SJSA1 (cell line): ENCODE results near the gene GHITM. TPM values are rescaled to one million over a fixed set of nuclear protein-coding genes. Genes with fewer than 3 reads are reported as not detected.
"Not testable (repeated sequence)": the region's sequence is repeated elsewhere in the genome, so short reads cannot be mapped to it uniquely, and the experiment has no call there.

Source experiments
- DNase-seq, 2 experiments: peaks; one replicate each; pipeline ENCODE4 v3.0.0-alpha.2; 2015 to 2020; ENCODE audit warnings: low spot score in 2 of 2, low read depth in 1 of 2
- H3K27ac ChIP-seq: fragments of 250-450 bp; sonication (Bioruptor Pico); 2 replicates; pipeline ENCODE4 v1.5.1; 2020; ENCODE audit warnings: mild to moderate bottlenecking, moderate library complexity
- H3K27me3 ChIP-seq: fragments of 250-450 bp; sonication (Bioruptor Pico); replicated peaks from 2 replicates; pipeline ENCODE4 v1.5.1; 2020; ENCODE audit warnings: mild to moderate bottlenecking, moderate library complexity
- H3K36me3 ChIP-seq: fragments of 250-450 bp; sonication (Bioruptor Pico); 2 replicates; pipeline ENCODE4 v1.5.1; 2020; ENCODE audit warnings: mild to moderate bottlenecking
- H3K4me1 ChIP-seq: fragments of 250-450 bp; sonication (Bioruptor Pico); replicated peaks from 2 replicates; pipeline ENCODE4 v1.6.1; 2021; ENCODE audit warnings: mild to moderate bottlenecking
- H3K4me3 ChIP-seq: fragments of 250-450 bp; sonication (Bioruptor Pico); 2 replicates; pipeline ENCODE4 v1.5.1; 2020; ENCODE audit warnings: mild to moderate bottlenecking
- H3K9me3 ChIP-seq: fragments of 250-450 bp; sonication (Bioruptor Pico); replicated peaks from 2 replicates; pipeline ENCODE4 v1.5.1; 2020; ENCODE audit warnings: mild to moderate bottlenecking
- total RNA-seq: library from RNA; depleted of rRNA; stranded (reverse); fragments of >200 nt; shearing (Covaris generic); gene quantifications from 2 replicates; pipeline ENCODE4 v1.2.3, GENCODE V29; 2014; rRNA removed

The GHITM gene, protein sequence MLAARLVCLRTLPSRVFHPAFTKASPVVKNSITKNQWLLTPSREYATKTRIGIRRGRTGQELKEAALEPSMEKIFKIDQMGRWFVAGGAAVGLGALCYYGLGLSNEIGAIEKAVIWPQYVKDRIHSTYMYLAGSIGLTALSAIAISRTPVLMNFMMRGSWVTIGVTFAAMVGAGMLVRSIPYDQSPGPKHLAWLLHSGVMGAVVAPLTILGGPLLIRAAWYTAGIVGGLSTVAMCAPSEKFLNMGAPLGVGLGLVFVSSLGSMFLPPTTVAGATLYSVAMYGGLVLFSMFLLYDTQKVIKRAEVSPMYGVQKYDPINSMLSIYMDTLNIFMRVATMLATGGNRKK
- total RNA-seq, result 221 and 295 TPM in 2 replicates

DNA sequence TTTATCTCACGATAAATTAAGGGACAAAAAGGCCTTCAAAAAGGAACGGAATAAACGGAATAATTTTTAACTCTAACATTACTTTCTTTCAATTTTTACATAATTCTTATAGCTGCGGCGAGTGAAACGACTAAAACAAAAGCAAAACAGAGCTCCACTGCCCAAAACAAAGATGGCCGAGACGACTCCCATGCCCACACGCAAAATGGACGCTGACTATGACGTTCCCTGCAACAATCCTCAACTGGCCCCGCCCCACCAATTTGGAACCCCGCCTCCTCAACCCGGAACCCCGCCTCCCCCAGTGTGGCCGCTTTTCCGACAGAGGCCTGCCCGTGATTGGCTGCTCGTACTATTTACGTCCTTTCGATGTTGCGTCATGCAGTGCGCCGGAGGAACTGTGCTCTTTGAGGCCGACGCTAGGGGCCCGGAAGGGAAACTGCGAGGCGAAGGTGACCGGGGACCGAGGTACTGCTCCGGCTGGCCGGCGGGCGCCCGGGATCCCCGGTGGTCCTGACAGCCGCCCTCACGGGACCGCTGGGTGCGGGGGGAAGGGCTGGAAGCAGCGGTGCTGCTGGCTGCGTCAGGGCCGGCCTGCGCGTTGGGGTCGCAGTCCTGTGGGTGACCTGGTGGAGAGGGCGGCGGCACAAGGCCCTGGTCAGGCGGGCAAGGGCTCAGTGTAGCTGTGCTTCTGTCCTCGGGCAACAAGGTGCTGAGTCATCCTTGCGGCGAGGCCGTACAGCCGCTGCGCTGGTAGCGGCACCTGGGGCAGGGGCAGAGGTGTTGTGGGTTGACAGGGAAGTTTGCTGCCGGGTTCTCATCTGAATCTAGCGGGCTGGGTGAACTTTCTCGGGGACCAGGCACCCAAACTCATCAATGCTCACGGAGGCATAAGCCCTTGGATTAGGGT, at the start of gene GHITM:
GHITM (plus strand) TSS at position 384 of the 910 bp plus-strand sequence. CDS start 1,992 bp downstream, outside the sequence.
- Histone ChIP-seq H3K4me3 (peak within 1 kb of the TSS; percentile 93), H3K36me3 (peaks cover 42% of the 10 kb centered on the region), H3K4me1 (peaks cover 12% of the 10 kb centered on the region), H3K27ac (peak within 1 kb of the TSS; percentile 92), H3K27me3 (no peaks in the 10 kb centered on the region), H3K9me3 (no peaks in the 10 kb centered on the region)
- DNase-seq, result peak; percentile 95 to 99

DNA sequence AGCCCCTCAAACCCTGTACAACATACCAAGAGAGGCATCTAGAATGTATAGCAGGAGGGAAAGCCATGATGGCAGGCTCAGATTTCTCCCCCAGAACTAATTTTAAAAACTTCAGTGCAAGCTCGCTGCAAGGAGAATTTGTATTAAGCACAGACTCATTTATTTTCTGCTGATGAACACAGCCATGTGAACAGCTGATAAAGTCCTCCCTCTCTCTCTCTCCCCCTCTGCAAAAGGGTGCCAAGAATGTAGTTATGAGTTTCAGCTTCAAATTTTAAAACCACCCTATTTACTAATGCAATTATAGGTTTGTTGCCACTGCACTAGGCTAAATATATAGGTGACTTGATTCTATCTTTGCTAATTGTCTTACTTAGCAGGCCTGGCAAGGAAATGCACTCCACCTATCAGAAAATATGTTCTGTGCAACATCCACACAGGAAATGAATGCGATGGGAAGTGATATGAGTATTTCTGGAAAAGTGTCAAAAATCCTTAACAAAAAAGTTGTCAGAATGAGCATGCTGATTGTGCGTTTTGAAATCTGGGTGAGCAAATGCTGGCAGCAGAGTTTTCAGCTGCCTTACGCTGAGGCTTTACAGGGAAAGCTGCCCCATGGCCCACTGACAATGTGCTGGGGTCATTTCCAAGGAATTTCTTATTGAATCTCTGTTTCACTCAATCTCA, 43.4 kb upstream of the GHITM start:
- no peak overlapping the region for H3K4me3 ChIP-seq
- DNase-seq, result no peak
- H3K4me1 ChIP-seq, result no peaks in the 10 kb centered on the region
- no peaks in the 10 kb centered on the region for H3K9me3 ChIP-seq
- no peak overlapping the region for H3K27ac ChIP-seq
- no peaks in the 10 kb centered on the region for H3K27me3 ChIP-seq
- H3K36me3 ChIP-seq, result no peaks in the 10 kb centered on the region

DNA sequence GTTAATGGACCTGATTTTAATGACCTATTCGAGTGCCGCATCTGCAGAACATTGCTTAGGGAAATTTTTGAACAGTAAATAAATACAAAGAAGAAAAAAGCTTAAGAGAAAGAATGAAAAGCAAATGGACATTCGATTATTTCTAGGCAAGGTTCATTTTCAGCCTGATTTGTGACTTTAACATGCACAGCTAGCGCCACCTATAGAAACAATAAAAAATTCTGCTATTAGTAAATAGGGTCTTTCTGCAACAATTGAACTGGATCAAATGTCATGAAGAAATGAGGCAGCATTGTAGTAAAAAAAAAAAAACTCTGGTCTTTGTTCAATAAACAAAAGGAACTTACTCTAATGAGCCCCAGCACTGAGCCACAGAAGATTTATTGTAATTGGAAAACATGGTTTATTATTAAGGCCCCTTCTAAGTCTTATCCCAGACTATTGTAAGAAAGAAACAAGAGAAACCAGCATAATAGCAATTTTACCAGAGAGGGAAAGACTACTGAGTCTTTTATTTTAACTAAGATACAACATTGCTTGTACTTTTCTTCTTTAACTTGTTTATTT, 41.4 kb upstream of the GHITM start:
- no peak overlapping the region for H3K4me3 ChIP-seq
- DNase-seq, result no peak
- no peaks in the 10 kb centered on the region for H3K4me1 ChIP-seq
- H3K36me3 ChIP-seq, result no peaks in the 10 kb centered on the region
- no peak overlapping the region for H3K27ac ChIP-seq
- H3K9me3 ChIP-seq, result no peaks in the 10 kb centered on the region
- 0 out of 2 replicates have a peak, but pooled peaks cover 8% of the 10 kb centered on the region for H3K27me3 ChIP-seq

GRCh38 chr10:84098667-84099066, 40.6 kb upstream of the GHITM start:
- no peak for DNase-seq
- Histone ChIP-seq H3K36me3 (no peaks in the 10 kb centered on the region), H3K4me1 (no peaks in the 10 kb centered on the region), H3K9me3 (no peaks in the 10 kb centered on the region), H3K27me3 (0 out of 2 replicates have a peak, but pooled peaks cover 8% of the 10 kb centered on the region), H3K4me3 (no peak overlapping the region), H3K27ac (no peak overlapping the region)

- no peaks in the 10 kb centered on the region for H3K4me1 ChIP-seq
- DNase-seq, result no peak
- H3K4me3 ChIP-seq, result no peak overlapping the region
- H3K9me3 ChIP-seq, result no peaks in the 10 kb centered on the region
- H3K27ac ChIP-seq, result no peak overlapping the region
- no peaks in the 10 kb centered on the region for H3K36me3 ChIP-seq
- H3K27me3 ChIP-seq, result 0 out of 2 replicates have a peak, but pooled peaks cover 8% of the 10 kb centered on the region
Observed at GRCh38 chr10:84101042-84101441, 38.3 kb upstream of the GHITM start.

- no peaks in the 10 kb centered on the region for H3K9me3 ChIP-seq
- no peak for DNase-seq
- no peaks in the 10 kb centered on the region for H3K36me3 ChIP-seq
- no peaks in the 10 kb centered on the region for H3K4me1 ChIP-seq
- no peak overlapping the region for H3K4me3 ChIP-seq
- no peak overlapping the region for H3K27ac ChIP-seq
- H3K27me3 ChIP-seq, result no peaks in the 10 kb centered on the region
Observed at GRCh38 chr10:84108797-84109196, 30.5 kb upstream of the GHITM start.

- not testable (repeated sequence) for H3K27me3 ChIP-seq, H3K4me1 ChIP-seq, H3K36me3 ChIP-seq, H3K4me3 ChIP-seq, DNase-seq, H3K9me3 ChIP-seq, H3K27ac ChIP-seq
Observed at GRCh38 chr10:84109772-84110171, 29.5 kb upstream of the GHITM start.

- not testable (repeated sequence) for H3K36me3 ChIP-seq, H3K4me3 ChIP-seq, H3K9me3 ChIP-seq, H3K4me1 ChIP-seq, H3K27ac ChIP-seq, H3K27me3 ChIP-seq, DNase-seq
Observed at GRCh38 chr10:84113468-84113867, 25.8 kb upstream of the GHITM start.

GRCh38 chr10:84114088-84114667, 25.1 kb upstream of the GHITM start:
- Histone ChIP-seq H3K36me3 (no peaks in the 10 kb centered on the region), H3K4me1 (no peaks in the 10 kb centered on the region), H3K4me3 (no peak overlapping the region), H3K27me3 (no peaks in the 10 kb centered on the region), H3K9me3 (no peaks in the 10 kb centered on the region), H3K27ac (no peak overlapping the region)
- DNase-seq, result no peak

DNA sequence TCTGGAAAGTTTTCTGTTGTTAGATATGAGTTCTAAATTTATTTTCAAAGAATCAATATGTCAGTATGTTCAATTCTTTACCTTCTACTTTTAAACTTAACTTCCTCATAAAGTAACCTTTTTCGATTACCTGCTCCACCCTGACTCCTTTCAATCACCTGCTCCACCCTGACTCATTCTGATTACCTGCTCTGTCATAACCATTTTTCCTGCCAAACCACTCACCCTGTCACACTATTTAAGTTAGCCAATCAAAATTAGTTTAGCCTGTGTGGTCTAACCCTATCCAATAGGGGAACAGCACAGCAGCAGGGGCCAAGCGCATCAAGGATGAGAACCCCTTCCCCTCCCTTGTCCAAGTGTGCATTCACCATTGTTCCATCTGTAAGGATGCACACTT, 22.1 kb upstream of the GHITM start:
- not testable (repeated sequence) for DNase-seq, H3K36me3 ChIP-seq, H3K27me3 ChIP-seq, H3K9me3 ChIP-seq, H3K27ac ChIP-seq, H3K4me1 ChIP-seq, H3K4me3 ChIP-seq

- no peak overlapping the region for H3K4me3 ChIP-seq
- H3K27ac ChIP-seq, result no peak overlapping the region
- no peaks in the 10 kb centered on the region for H3K4me1 ChIP-seq
- no peaks in the 10 kb centered on the region for H3K36me3 ChIP-seq
- no peak for DNase-seq
- H3K27me3 ChIP-seq, result no peaks in the 10 kb centered on the region
- no peaks in the 10 kb centered on the region for H3K9me3 ChIP-seq
Observed at GRCh38 chr10:84117686-84118394, 21.5 kb upstream of the GHITM start.

GRCh38 chr10:84118395-84119006, 20.8 kb upstream of the GHITM start:
- Histone ChIP-seq H3K27me3 (no peaks in the 10 kb centered on the region), H3K27ac (no peak overlapping the region), H3K4me3 (no peak overlapping the region), H3K9me3 (no peaks in the 10 kb centered on the region), H3K36me3 (no peaks in the 10 kb centered on the region), H3K4me1 (no peaks in the 10 kb centered on the region)
- no peak for DNase-seq
